ENCODE results near the gene ISG20. TPM values are rescaled to one million over a fixed set of nuclear protein-coding genes. Genes with fewer than 3 reads are reported as not detected.

ISG20 gene
- total and polyA plus RNA-seq, 2 of the 8 experiments (the other 6 are each of a cell fraction or from before 2014, with no cell fraction given): 2.9 to 5.2 TPM

DNA sequence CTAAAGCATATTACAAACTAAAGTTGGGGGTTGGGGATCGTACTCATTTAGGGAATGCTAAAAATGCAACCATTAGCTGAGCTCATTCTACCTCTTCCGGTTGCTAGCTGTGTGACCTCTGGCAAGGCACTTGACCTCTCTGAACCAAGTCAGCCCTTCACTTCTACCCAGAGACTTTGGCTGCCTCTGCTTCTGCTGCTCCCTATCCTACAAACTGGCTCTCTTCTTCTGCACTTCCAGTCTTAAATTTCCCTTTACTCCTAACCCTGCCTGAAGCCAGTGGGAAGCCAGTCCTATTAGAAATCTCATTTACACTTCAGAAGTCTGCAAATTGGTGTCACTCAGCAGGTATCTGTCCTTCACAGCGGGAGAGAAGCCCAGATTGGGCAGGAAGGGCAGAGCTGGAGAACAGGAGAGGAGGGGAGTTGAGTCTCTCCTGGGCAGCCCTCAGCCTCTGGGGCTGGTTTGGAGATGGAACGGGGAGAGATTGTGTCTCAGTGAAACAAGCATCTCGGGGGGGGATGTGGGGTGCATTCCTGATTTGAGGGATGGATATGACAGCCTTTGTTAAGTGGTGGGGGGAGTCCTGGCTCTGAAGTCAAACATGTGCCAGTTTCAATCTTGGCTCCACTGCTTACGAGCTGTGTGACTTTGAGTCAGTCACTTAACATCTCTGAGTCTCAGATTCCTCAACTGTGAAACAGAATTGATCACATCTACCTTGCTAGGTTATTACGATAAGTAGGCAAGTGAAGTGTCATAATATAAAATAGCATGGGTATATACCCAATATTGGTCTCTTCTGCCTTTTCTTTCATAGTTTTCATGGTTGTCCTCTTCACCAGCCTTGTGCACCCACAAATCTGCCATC is 25.5 kb upstream of the ISG20 start:
- no peak overlapping the region for H3K14ac ChIP-seq (ENCODE audit: insufficient read length)
- CTCF ChIA-PET (ENCODE audit: partially characterized antibody): interaction anchor here (0.8 to 6.0 kb wide), 9 partner anchors 15 to 136 kb away, joined by 3 to 41 read pairs (median 4); no protein-coding TSS in a partner anchor
- TF ChIP-seq TEAD4 (IDR thresholded peaks at IDR 0.05; ENCODE audit: low read depth, low read length) (peak; percentile 88), PHF8 (conservative IDR thresholded peaks at IDR 0.05; ENCODE audit: low read depth, low read length) (no peak), CEBPB (IDR thresholded peaks at IDR 0.05; ENCODE audit: low read depth, low read length) (no peak), FOSL1 (IDR thresholded peaks at IDR 0.05; ENCODE audit: insufficient read depth, low read depth, low read length) (no peak), EGR1 (IDR thresholded peaks at IDR 0.05; ENCODE audit: borderline replicate concordance, low read depth, low read length) (no peak), RBBP5 (IDR thresholded peaks at IDR 0.05; ENCODE audit: borderline replicate concordance, low read depth, low read length) (no peak), TCF12 (IDR thresholded peaks at IDR 0.05; ENCODE audit: low read depth, low read length) (0 out of 2 replicates have a peak, but pooled peaks have one; percentile 62), POLR2A (IDR thresholded peaks at IDR 0.05; ENCODE audit: control extremely low read depth in 1 of 2, low read depth in 2 of 2, low read length in 2 of 2) (peak in 1 of 2 experiments; percentile 46; a peak in 1 of 3 replicates), NANOG (IDR thresholded peaks at IDR 0.05; ENCODE audit: insufficient read depth, low read depth, low read length, poor library complexity, severe bottlenecking) (peak; percentile 94)
- TF ChIP-seq, protein P1, sequence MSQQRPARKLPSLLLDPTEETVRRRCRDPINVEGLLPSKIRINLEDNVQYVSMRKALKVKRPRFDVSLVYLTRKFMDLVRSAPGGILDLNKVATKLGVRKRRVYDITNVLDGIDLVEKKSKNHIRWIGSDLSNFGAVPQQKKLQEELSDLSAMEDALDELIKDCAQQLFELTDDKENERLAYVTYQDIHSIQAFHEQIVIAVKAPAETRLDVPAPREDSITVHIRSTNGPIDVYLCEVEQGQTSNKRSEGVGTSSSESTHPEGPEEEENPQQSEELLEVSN (IDR thresholded peaks at IDR 0.05): no peak

More for the DNA sequence above, 25.5 kb upstream of the ISG20 start:
- 22% methylated on average over 7 of the region's 7 CpGs; no CpG with 5 or more reads in 1 of the 2 experiments for WGBS, 2 experiments (ENCODE audit: extremely low coverage in 1 of 2, insufficient coverage in 1 of 2, insufficient read length in 1 of 2, insufficient replicate concordance in 2 of 2, low coverage in 1 of 2, low lambda C conversion rate in 2 of 2, missing lambda C conversion rate in 1 of 2)
- H2BK20ac ChIP-seq (ENCODE audit: low read length): peak overlapping the region; percentile 52; the same call in 1 of the 2 replicates
- DNase-seq (ENCODE audit: low read depth in 1 of 2, low spot score in 2 of 2) (peak; percentile 70 to 85), FAIRE-seq (peak; percentile 93)
- H2BK15ac ChIP-seq (ENCODE audit: low read length): 0 out of 2 replicates have a peak overlapping the region, but pooled peaks have one; percentile 51
- peak overlapping the region; percentile 91; the same call in 1 of the 2 replicates for H2BK5ac ChIP-seq (ENCODE audit: low read depth, low read length)
- no peak overlapping the region for H4K8ac ChIP-seq (ENCODE audit: extremely low read depth, insufficient read depth, low read length)
- POLR2A ChIA-PET (ENCODE audit: partially characterized antibody): interaction anchor here (0.6 to 7.0 kb wide), 6 partner anchors 8 to 132 kb away, joined by 3 to 61 read pairs (median 5); partner anchors contain the start of gene AEN
- H3K9me3 ChIP-seq (ENCODE audit: insufficient read depth in 2 of 2, low read depth in 1 of 2, low read length in 1 of 2): no peaks in the 10 kb centered on the region
- no peak overlapping the region for H2AFZ ChIP-seq (ENCODE audit: low read length)
- H3K79me1 ChIP-seq (ENCODE audit: low read depth, low read length): no peaks in the 10 kb centered on the region
- no peak overlapping the region for H3K23ac ChIP-seq (ENCODE audit: insufficient read length)
- peak overlapping the region; percentile 1 to 43 for H3K4me2 ChIP-seq (ENCODE audit: insufficient read depth in 1 of 2, low read depth in 2 of 2, low read length in 2 of 2)
- H3K27me3 ChIP-seq (replicated peaks in 1 of 4; ENCODE audit: control insufficient read depth in 3 of 4, extremely low read depth in 1 of 4, insufficient read depth in 3 of 4, low read length in 3 of 4): peaks cover 0 to 12% (median 10%) of the 10 kb centered on the region in 4 experiments; a peak in 6 of 7 replicates
- H3K4me1 ChIP-seq (replicated peaks in 1 of 4; ENCODE audit: control insufficient read depth in 3 of 4, insufficient read depth in 4 of 4, low read length in 3 of 4): peaks cover 23 to 32% (median 27%) of the 10 kb centered on the region in 4 experiments
- H3K56ac ChIP-seq (replicated peaks; ENCODE audit: insufficient read length, low read depth, low read length): no peak overlapping the region
- no peaks in the 10 kb centered on the region for H3K23me2 ChIP-seq (ENCODE audit: low read depth, low read length)
- no peak overlapping the region; the same call in 1 of the 2 replicates for H2BK12ac ChIP-seq (ENCODE audit: low read depth, low read length)
- no peak overlapping the region for H3K9ac ChIP-seq (replicated peaks in 1 of 4; ENCODE audit: extremely low read depth in 1 of 4, low read depth in 3 of 4, low read length in 3 of 4)
- no peak overlapping the region for H2BK120ac ChIP-seq (replicated peaks; ENCODE audit: low read depth, low read length)
- no peaks in the 10 kb centered on the region for H3K36me3 ChIP-seq (ENCODE audit: control insufficient read depth in 2 of 4, insufficient read depth in 4 of 4, low read length in 3 of 4)
- H3K4me3 ChIP-seq (ENCODE audit: extremely low read depth in 1 of 4, insufficient read depth in 2 of 4, low read depth in 3 of 4, low read length in 4 of 4): peak overlapping the region in 3 of 4 experiments; percentile 9 to 23 (median 18); a peak in 2 of 8 replicates
- no peak overlapping the region for H3K4ac ChIP-seq (replicated peaks; ENCODE audit: insufficient read length, low read depth, low read length)
- H4K5ac ChIP-seq (ENCODE audit: insufficient read length, low read depth, low read length): no peak overlapping the region
- no peaks in the 10 kb centered on the region for H3K79me2 ChIP-seq (ENCODE audit: control insufficient read depth in 1 of 2, insufficient read depth in 2 of 2, low read length in 2 of 2)
- H3K27ac ChIP-seq (ENCODE audit: low read depth, low read length): no peak overlapping the region
- 0 out of 2 replicates have a peak overlapping the region, but pooled peaks have one; percentile 8 for H2AK5ac ChIP-seq (ENCODE audit: low read depth, low read length)
- no peak overlapping the region for H4K91ac ChIP-seq (replicated peaks; ENCODE audit: insufficient read length, low read length)
- no peak overlapping the region for H3K18ac ChIP-seq (ENCODE audit: extremely low read depth, low read length)
- no peaks in the 10 kb centered on the region for H4K20me1 ChIP-seq (replicated peaks in 1 of 2; ENCODE audit: control insufficient read depth in 1 of 2, insufficient read depth in 2 of 2, low read length in 2 of 2)
